ENCODE data around the gene CGA.
"Not testable (repeated sequence)": the region's sequence is repeated elsewhere in the genome, so short reads cannot be mapped to it uniquely, and the experiment has no call there.

The CGA gene

GRCh38 chr6:87095087-87095509 lies at the start of gene CGA:
TSS of gene CGA (minus strand) at chr6:87095106. CDS start at chr6:87088200, 6,906 bp downstream.
- DNase-seq (ENCODE audit: low spot score) = no peak

DNA sequence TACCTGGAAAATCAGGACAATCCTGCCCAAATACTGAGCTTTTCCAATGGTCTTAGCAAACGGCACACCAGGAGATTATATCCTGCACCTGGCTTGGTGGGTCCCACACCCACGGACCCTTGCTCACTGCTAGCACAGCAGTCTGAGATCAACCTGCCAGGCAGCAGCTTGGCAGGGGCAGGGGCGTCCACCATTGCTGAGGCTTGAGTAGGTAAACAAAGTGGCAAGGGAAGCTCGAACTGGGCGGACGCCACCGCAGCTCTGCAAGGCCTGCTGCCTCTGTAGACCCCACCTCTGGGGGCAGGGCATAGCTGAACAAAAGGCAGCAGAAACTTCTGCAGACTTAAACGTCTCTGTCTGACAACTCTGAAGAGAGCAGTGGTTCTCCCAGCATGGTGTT lies 45.0 kb upstream of the CGA start:
- DNase-seq (ENCODE audit: low spot score) = not testable (repeated sequence)

- peak; percentile 69 for DNase-seq (ENCODE audit: low spot score)
Measured at GRCh38 chr6:87139236-87139635, 44.3 kb upstream of the CGA start.

- no peak for DNase-seq (ENCODE audit: low spot score)
Measured at GRCh38 chr6:87136963-87137362, 42.1 kb upstream of the CGA start.

DNA sequence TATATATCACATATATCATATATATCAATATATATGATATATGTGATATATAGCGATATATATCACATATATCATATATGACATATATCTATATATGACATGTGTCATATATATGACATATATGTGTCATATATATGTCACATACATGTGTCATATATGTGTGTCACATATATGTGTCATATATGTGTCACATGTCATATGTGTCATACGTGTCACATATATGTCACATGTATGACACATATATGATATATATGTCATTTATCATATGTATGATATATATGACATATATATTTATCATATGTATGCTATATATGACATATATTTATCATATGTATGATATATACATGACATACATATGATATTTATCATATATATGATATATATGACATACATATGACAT lies 32.8 kb upstream of the CGA start:
- DNase-seq (ENCODE audit: low spot score) = no peak

DNA sequence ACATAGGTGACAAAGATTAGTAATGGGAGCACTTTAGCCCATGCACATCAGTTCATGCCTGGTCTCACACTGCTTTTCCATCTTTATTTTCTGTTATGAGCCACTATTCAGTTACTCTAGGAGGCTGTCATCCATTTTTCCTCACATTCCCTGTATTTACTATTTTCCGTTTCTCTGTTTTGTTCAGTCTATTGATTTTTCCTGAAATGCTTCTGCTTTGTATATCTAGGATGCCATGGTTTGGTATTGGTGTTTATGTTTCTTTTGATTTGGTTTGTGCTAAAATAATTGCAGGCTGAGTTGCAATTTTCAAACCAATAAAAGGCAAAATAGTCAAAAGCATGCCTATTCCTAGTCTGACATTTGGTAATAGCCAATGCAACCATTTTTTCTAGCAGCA lies 31.6 kb upstream of the CGA start:
- DNase-seq (ENCODE audit: low spot score) = no peak

- DNase-seq (ENCODE audit: low spot score) = no peak
Measured at GRCh38 chr6:87124074-87124473, 29.2 kb upstream of the CGA start.

- DNase-seq (ENCODE audit: low spot score) = peak; percentile 6
Measured at GRCh38 chr6:87122477-87122876, 27.6 kb upstream of the CGA start.

DNA sequence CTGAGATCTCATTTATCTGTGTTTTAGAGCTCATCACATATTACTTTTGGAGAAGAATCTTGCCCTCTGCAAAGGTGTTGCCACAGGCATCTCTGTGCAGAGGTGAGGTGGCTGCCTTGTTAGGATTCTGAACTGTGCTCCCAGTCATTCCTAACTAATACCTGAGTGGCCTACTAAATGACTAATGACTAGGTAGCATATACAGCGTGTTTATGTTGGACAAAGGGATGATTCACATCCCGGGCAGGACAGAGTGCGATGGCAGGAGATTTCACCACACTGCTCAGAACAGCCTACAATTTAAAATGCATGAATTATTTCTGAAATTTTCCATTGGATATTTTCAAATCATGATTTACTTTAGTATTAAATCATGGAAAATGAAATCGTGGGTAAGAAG lies 23.1 kb upstream of the CGA start:
- no peak for DNase-seq (ENCODE audit: low spot score)

- no peak for DNase-seq (ENCODE audit: low spot score)
Measured at GRCh38 chr6:87116922-87117321, 22.0 kb upstream of the CGA start.

- DNase-seq (ENCODE audit: low spot score) = no peak
Measured at GRCh38 chr6:87115402-87116135, 20.7 kb upstream of the CGA start.

DNA sequence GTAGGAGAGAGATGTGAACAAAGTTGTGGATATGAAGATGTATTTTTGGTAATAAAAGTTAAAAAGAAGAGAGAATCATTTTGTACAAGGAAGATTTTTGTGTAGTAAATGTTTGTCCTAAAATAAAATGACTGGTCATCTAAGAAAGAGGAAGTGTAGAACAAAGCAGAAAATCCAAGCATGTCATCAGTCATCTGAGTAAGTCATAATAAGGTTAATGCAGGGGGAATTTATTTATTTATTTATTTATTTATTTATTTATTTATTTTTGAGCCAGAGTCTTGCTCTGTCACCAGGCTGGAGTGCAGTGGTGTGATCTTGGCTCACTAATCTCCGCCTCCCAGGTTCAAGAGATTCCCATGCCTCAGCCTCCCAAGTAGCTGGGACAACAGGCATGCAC lies 15.7 kb upstream of the CGA start:
- no peak for DNase-seq (ENCODE audit: low spot score)

DNA sequence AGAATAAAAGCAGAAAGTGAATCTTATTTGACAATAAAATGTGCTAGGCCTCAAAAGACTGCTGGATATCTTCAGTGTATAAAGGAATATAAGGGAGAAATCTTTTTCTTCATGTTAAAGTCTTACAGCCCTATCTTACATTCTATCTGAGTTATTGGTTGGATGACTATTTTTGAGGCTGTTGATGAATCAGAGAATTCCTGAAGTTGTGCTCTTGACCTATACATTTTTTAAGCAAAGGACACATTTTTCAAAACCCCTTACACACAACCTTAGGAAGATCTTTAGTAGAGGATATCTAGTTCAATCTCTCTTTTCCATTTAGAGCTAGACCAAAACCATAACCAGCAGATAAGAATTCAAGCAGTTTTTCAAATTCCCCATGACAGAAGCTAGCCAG lies 10.9 kb upstream of the CGA start:
- DNase-seq (ENCODE audit: low spot score) = no peak

DNA sequence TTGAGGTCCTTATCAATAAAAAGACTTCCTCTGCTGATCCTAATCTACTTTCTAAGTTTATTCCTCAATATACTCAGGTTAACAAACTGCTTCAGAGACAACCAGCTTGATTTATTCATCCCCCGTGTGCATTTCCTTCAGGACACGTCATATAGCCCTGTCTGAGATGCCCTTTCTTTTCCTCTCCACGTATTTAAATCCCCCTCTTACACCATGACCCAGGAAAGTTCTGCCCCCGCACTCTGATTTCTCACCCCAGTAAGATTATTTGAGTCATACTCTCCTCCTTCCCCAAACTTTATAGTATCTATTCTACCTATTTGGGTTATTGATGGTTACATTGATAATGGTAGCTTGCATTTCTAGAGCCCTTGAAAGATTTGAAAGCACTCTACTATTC lies 9.8 kb upstream of the CGA start:
- DNase-seq (ENCODE audit: low spot score) = no peak

DNA sequence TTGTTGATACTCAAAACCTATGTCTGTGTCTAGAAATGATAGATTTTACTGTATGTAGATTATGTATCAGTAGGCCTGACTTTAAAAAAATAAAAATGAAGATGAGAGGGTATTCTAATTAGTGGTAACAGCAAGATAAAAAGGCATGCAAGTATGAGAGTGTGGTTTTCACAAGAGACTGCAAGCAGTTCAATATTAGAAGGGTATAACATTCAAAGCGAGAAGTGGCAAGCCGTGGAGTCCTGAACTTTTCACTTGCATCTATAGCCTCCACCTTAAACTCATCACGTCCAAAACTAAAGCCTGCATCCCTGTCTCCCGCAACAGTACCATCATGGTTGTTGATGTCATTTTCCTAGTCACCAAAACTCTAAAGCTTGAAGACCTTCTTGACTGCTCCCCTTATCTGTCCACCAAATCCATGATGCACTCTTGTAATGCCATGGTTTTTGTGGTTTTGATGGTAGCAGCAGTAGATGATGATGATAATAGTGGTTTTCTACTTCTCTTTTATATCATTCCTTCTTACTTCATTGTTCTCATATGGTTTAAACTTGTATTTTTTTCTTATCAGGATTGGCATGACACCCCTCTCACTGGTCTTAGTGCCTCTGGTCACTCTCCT lies 9.2 kb upstream of the CGA start:
- no peak for DNase-seq (ENCODE audit: low spot score)

GRCh38 chr6:87102151-87102621 lies 7.3 kb upstream of the CGA start:
- no peak for DNase-seq (ENCODE audit: low spot score)

- DNase-seq (ENCODE audit: low spot score) = no peak
Measured at GRCh38 chr6:87101067-87101466, 6.2 kb upstream of the CGA start.

GRCh38 chr6:87100216-87100615 lies 5.3 kb upstream of the CGA start:
- no peak for DNase-seq (ENCODE audit: low spot score)

DNA sequence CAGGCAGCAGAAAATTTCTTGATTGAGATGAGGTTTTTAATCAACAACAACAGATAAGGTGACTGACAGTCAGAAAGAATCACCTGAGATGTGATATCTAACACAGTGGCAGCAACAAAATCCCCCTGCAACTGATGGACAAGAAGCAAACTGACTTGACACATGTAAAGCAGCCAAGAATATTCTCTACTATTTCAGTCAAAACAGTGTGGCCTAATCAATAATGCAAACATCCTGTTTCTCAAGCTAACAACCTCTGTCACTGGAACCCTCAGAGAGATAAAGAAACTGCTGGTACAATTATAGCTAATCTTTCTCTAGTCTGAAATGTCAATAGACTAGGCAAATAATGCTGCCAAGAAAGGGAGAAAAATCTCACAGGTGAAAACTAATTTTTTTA lies 4.6 kb upstream of the CGA start:
- DNase-seq (ENCODE audit: low spot score) = no peak

DNA sequence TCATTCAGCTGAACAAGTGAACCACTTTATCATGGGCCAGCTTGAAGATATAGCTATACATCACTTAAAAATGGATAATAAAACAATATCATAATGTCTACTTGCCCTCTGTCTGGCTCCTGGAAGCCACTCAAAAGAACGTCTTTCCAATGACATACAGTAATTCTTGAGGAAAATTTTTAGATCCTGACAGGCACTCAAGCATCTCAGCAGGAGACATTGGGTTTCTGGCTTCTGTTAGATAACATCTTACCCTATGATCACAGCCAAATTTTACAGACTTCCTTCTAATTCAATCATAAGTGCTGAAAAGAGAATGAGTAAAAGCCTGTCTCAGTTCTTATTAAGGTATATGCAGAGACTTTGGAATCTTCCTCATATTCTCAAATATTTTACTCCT lies 330 bp downstream of the CGA start:
- no peak for DNase-seq (ENCODE audit: low spot score)

DNA sequence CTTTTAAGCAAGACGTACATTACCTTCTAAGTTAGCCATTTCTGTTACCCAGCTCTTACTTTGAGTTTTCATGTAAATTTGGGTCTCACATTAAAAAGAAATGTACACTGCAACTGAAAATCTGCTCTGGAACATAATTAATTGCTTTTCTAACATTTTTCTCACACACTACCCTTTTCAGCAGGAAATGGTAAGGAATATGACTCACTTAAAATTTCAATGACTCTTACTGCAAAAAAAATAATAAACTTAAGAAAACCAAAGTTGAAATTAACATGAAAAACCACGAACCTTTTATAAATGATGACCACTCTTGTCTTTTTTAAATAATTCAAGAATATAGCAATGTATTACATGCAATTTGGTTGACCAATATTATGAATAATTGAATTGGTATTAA lies 1.3 kb downstream of the CGA start:
- DNase-seq (ENCODE audit: low spot score) = no peak

DNA sequence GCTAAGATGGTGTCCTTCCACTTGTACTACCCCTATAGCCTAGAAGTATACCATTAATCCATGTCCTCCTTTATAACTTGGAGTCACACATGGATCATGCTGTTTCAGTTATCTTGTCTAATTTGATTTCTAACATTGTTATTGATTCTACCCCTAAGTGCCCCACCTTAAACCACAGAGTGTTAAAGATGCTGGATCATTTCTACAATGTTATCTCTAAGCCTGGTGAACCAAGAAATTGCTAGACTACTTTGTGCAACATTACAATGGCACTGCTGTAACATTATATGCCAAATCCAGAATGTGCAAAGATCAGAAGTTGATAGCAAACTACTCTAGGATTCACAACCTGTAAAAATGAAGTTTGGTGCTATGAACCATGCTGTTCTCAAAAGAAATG lies 1.7 kb downstream of the CGA start:
- no peak for DNase-seq (ENCODE audit: low spot score)

- DNase-seq (ENCODE audit: low spot score) = no peak
Measured at GRCh38 chr6:87092435-87092834, 2.5 kb downstream of the CGA start.

- no peak for DNase-seq (ENCODE audit: low spot score)
Measured at GRCh38 chr6:87089135-87089534, 5.8 kb downstream of the CGA start.
